HG03565 (cell line): ENCODE data around the gene ANKRD66.

Experiments
- ATAC-seq: cut with Tn5 transposase; IDR thresholded peaks from one replicate; pipeline ENCODE4 v1.9.1; 2021; ENCODE audit warnings: mild to moderate bottlenecking, moderate library complexity; ENCODE audit not compliant: unreplicated experiment

ANKRD66 gene

DNA sequence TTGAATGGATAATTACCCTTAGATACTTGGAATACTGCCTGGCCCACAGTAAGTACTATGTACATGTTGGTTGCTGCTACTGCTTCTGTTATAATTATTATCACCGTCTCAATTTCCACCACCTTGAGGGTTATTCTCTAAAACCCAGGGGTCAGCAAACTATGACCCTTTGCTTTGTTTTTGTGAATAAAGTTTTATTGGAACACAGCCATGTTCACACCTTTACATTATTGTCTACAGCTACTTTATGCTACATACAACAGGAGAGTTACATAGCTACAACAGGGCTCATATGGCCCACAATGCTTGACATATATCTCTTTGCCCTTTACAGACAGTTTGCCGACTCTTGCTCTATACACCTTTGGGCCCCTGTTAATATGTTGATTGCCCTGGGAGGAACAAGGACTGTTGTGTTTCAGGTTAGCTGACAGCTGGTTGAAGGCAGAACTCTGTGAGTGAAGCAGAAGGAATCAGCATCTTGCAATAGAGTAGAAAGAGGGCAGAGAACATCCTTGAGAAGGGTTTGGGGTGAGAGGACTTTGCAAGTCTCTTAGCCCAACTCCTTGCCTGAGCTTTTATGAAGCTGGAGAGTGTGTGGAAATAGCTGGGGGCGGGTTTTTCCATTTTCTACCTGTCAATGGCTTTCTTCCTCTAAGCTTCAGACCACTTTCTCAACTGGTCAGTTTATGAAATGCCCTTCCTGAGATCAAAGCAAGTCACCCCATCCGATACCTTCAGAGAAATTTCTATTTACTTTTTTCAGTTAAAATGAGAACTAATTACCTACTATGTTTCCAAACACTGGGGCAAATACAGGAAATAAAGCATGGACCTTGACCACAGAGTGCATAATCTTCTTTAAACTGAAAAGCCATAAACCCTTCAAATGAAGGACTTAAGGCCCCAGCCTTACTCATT lies 43.0 kb downstream of the ANKRD66 start:
- ATAC-seq = no peak

DNA sequence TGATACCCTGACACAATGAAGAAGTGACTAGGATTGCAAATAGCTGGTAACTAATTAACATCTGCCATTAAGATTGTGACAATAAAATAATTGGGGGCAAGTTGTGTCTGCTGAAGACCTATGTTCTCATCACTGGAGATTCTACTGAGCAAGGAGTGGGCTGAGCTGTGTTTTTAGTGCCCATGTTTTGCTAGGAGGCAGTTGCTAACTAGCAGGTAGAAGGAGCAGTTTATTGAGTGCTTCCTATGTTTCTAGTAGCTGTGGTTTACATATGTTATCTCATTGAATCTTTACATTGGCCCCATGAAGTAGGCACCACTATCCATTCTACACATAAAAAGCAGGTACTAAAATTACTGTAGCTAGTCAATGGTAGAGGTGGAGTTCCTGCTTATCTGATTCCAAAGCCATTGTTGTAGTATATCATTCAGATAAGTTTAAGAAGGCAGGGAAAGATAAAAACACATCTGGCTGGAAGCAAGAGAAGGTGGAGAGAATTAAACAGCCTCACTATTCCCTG lies 43.7 kb downstream of the ANKRD66 start:
- ATAC-seq = no peak

DNA sequence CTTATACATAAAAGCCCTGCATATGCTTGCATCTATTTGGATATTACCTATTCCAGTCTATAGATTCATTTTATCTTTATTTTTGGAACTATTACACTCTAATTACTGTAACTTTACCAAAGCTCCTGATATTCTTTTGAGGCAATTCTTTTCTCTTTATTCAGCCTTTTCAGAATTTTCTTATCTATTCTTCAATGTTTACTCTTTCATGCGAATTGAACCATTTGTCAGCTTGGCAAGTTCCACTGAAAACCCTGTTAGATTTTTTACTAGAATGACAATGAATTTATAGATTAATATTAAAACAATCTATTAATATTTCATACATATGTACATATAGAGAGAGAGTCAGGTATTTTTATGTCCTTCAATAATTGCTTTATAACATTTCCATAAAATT lies 45.9 kb downstream of the ANKRD66 start:
- ATAC-seq = no peak

DNA sequence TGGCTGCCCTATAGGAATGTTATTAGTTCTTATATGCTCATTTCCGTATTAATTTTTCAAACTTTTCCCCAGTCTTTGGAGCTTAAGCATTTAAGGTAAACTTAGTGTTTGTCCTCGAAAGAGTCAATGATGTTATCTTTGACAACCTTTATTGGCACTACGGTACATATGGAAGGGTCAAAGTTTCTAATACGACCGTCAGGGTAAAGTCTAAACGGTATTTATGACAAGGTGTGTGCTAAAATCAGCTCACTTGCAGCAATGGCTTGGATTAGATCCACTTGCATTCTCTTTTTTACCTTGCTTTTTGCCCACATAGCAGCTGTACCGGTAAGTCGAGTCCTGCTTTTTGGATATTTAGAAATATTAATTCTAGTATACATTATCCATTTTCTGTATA lies 46.4 kb downstream of the ANKRD66 start, which contains the start of gene MEP1A:
MEP1A (plus strand) TSS at position 252 of the 400 bp plus-strand sequence; CDS start at position 262, 10 bp downstream.
- no peak for ATAC-seq

DNA sequence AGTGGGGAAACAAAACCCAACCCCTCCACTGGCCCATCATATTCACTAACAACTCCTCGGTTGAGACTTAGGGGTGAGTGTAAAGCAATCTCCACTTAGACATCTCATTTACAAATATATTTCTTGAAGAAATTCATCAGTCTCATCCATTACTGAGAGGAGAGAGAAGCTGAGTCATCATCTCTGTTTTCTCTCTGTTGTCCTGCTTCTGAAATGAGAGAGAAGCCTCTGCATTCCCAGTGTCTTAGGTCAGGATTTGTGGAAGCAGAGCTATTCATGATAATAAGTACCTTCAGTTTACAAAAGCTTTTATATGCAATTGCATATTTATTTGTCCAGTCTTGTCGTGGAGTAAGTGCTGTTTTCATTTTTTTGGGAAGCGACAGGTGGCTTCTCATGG lies 47.3 kb downstream of the ANKRD66 start:
- ATAC-seq = no peak

DNA sequence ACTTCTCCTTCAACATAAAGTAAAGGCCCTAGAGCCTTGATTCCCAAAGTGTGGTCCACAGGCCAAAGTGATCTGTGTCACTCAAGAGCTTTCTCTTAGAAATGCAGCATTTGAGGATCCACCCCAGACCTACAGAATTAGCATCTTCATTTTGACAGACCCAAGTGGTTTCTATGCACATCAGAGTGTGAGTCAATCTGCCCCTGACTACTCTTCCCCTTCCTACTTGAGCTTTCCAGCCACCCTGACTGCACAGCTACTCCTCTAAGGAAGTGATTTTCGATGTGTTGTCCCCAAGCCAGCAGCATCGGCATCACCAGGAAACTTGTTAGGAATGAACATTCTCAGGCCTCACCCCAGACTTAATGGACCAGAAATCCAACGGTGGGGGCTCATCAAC lies 49.1 kb downstream of the ANKRD66 start:
- ATAC-seq = no peak

DNA sequence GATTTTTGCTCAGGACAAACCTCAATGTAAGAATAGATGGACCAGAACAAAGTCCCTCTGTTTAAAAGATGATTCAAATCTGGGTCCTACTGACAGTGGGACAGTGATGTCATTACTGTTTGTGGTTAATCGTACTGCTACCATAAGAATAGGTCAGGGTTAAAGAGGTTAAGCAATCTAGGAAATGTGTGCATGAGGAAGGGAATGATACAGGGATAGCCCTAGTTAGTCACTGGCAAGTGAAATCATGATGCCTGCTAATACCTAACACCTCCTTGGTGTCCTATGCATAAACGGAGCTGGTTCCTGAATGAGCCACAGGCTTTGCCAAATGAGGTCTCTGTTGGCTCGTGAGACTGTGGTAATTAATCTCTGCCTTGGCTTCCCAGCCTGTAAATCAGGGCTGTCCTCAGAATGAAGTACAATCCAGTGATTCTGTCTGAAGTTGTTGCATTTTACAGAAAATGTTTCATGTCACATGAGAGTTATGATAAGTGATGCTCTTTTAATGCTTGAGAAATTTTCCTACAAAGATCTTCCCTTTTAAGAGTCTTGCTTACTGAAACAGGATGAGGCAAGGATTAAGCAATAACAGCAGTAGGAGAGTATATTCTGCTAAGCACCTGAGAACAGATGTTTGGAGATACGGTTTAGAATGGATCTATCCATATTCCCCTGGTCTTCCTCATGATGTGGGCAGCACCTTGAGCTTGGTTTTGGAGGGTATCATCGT lies 50.3 kb downstream of the ANKRD66 start:
- ATAC-seq = no peak

DNA sequence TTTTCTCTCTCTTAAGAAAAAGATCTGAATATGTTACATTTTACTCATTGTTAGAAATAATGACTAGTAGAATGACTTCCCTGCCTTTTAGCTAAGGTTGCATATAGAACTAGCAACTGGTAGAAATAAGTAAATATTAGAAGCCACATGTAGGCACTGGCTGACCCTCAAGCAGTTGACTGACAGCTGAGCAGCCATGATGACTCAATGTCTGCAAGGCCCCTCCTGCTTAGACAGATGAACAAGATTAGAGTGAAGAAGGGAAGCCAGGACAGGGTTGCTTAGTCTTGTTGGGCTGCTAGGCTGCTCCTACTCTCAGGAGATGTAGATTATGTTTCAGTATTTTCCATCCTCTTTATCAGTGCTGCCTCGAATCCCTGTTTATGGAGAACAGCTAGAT lies 52.9 kb downstream of the ANKRD66 start:
- ATAC-seq = no peak

DNA sequence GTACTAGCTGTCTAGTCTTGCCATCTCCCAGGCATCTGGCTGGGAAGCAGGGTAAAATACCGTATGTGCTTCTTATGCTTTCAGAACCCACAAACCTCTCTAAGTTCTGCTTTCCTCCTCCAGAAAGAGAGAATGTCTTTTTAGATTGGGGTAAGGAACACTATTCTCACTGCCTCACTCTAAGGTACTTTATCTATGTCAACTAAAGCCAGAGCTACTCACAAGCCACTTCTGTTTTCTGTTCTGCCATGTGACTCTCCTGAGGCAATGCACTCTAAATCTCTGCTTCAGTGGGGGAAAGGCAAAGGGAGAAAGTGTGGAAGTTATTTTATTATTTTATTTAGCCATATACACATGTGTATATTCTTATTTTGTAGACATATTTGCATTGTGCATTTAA lies 62.1 kb downstream of the ANKRD66 start:
- ATAC-seq = no peak
